GM12878 (cell line): ENCODE data around the gene C16orf87. TPM values are rescaled to one million over a fixed set of nuclear protein-coding genes. Genes with fewer than 3 reads are reported as not detected.

Experiments
- ATAC-seq: fragments of 200-7000 bp; cut with Tn5 transposase; 3 replicates; pipeline ENCODE4 v1.9.1; 2020; ENCODE audit warnings: mild to moderate bottlenecking, moderate library complexity
- BruUV-seq: library from RNA; stranded (reverse); fragments of 400-500 nt; replicated peaks from 2 replicates; lab custom pipeline; 2021; lab: Mats Ljungman, UMichigan
- CTCF ChIA-PET: fragments of 300-600 bp; sonication (Branson Sonifier 250); formaldehyde crosslinking; extraction: SDS; loops from one replicate; lab custom pipeline; 2021; ENCODE audit warnings: inconsistent platforms; lab: Yijun Ruan, JAX
- POLR2A ChIA-PET: fragments of 350-600 bp; formaldehyde crosslinking; extraction: SDS; loops from one replicate; lab custom pipeline; 2021; ENCODE audit warnings: inconsistent platforms; lab: Charles Lee
- RAD21 ChIA-PET: fragments of 300-600 bp; sonication (Branson Sonifier 250); formaldehyde crosslinking; loops from one replicate; lab custom pipeline; 2023; ENCODE audit warnings: antibody characterized with exemption; ENCODE audit not compliant: unreplicated experiment; lab: Charles Lee
- SMC1A ChIA-PET: fragments of 300-600 bp; sonication (Branson Sonifier 250); formaldehyde crosslinking; loops from one replicate; lab custom pipeline; 2023; ENCODE audit not compliant: unreplicated experiment, uncharacterized antibody; lab: Charles Lee
- DNase-seq: peaks from one replicate; pipeline ENCODE4 v3.0.0-alpha.2; 2011; ENCODE audit warnings: low read depth, low spot score
- FAIRE-seq: peaks from 3 replicates; lab custom pipeline; 2011; peaks lifted over from hg19 to GRCh38; lab: Jason Lieb, UNC
- H2AFZ ChIP-seq: 2 replicates; pipeline ENCODE4 v1.6.0; 2011; ENCODE audit warnings: low read depth, low read length, control low read depth; ENCODE audit not compliant: control insufficient read depth
- H3K27ac ChIP-seq: 2 replicates; pipeline ENCODE4 v1.5.1; 2011; ENCODE audit warnings: control low read depth; ENCODE audit not compliant: control insufficient read depth, insufficient read depth
- H3K27me3 ChIP-seq, 2 experiments: replicated peaks in 1 of 2; 2 replicates each; pipeline versions ENCODE4 v1.6.0 to v1.6.1; 2011; ENCODE audit warnings: low read length in 1 of 2; ENCODE audit not compliant: control insufficient read depth in 2 of 2, insufficient read depth in 2 of 2
- H3K36me3 ChIP-seq, 2 experiments: 2 replicates each; pipeline ENCODE4 v1.5.1; 2011; ENCODE audit warnings: low read length in 1 of 2; ENCODE audit not compliant: control insufficient read depth in 2 of 2, insufficient read depth in 2 of 2
- H3K4me1 ChIP-seq: 2 replicates; pipeline ENCODE4 v1.6.1; 2011; ENCODE audit warnings: mild to moderate bottlenecking, low read length, moderate library complexity, mixed read lengths; ENCODE audit not compliant: control insufficient read depth, insufficient read depth
- H3K4me2 ChIP-seq: 2 replicates; pipeline ENCODE4 v1.6.0; 2011; ENCODE audit warnings: control low read depth; ENCODE audit not compliant: control insufficient read depth, insufficient read depth
- H3K4me3 ChIP-seq: fragments of 200-600 bp; sonication (generic); 2 replicates; pipeline ENCODE4 v1.5.1; 2016
- H3K79me2 ChIP-seq: 2 replicates; pipeline ENCODE4 v1.6.0; 2011; ENCODE audit warnings: low read length; ENCODE audit not compliant: control insufficient read depth, insufficient read depth
- H3K9ac ChIP-seq: 2 replicates; pipeline ENCODE4 v1.8.0; 2011; ENCODE audit warnings: low read length, control low read depth, mixed read lengths; ENCODE audit not compliant: control insufficient read depth, insufficient read depth
- H3K9me3 ChIP-seq: replicated peaks from 3 replicates; pipeline ENCODE4 v1.5.1; 2011; ENCODE audit warnings: mild to moderate bottlenecking, low read length; ENCODE audit not compliant: control insufficient read depth, insufficient read depth
- H4K20me1 ChIP-seq: 2 replicates; pipeline ENCODE4 v1.6.0; 2011; ENCODE audit not compliant: control insufficient read depth, insufficient read depth
- BCL3 ChIP-seq: IDR thresholded peaks from 2 replicates; pipeline ENCODE4 v1.6.1; 2011; ENCODE audit warnings: borderline replicate concordance, low read depth, mild to moderate bottlenecking, moderate library complexity, low read length; ENCODE audit not compliant: insufficient read depth, poor library complexity, severe bottlenecking
- EGR1 ChIP-seq, 2 experiments: IDR thresholded peaks; 1 replicate in 1 of 2; 2 replicates in 1 of 2; pipeline ENCODE4 v1.6.1; 2011 to 2012; ENCODE audit warnings: low read depth in 2 of 2, low read length in 2 of 2, borderline replicate concordance in 1 of 2, mild to moderate bottlenecking in 1 of 2, moderate library complexity in 1 of 2
- HDGF ChIP-seq: fragments of 450-650 bp; IDR thresholded peaks from 2 replicates; pipeline ENCODE4 v1.6.1; 2016; ENCODE audit warnings: antibody characterized with exemption
- IKZF2 ChIP-seq, 2 experiments: fragments of 450-650 bp; IDR thresholded peaks; 2 replicates each; pipeline ENCODE4 v1.6.1; 2017; ENCODE audit warnings: mild to moderate bottlenecking in 2 of 2, moderate library complexity in 2 of 2
- TCF3 ChIP-seq: IDR thresholded peaks from 2 replicates; pipeline ENCODE4 v1.6.1; 2012; ENCODE audit warnings: low read depth, mild to moderate bottlenecking, low read length, borderline replicate concordance; ENCODE audit not compliant: insufficient read depth
- WGBS: methylation state at CpG from one replicate; pipeline ENCODE4 v1.1.6; 2016; ENCODE audit warnings: low lambda C conversion rate; ENCODE audit not compliant: insufficient replicate concordance, insufficient coverage; ENCODE audit errors: missing lambda C conversion rate; 5-methylcytosine and 5-hydroxymethylcytosine counted together
- in situ Hi-C: fragments of 300-500 bp; cut with MboI; formaldehyde crosslinking; loops from 9 replicates; pipeline ENCODE4 v1.14.3; 2018; ENCODE audit warnings: mixed read lengths
- intact Hi-C: fragments of 100-400 bp; cut with micrococcal nuclease; formaldehyde crosslinking; loops from one replicate; pipeline ENCODE4 v1.14.2; 2022; ENCODE audit not compliant: unreplicated experiment
- polyA plus RNA-seq, 11 experiments: library from polyadenylated mRNA; depleted of rRNA in 4 of 11; unstranded in 6 of 11; stranded (reverse) in 5 of 11; fragments of >200 nt; fragmentation: Nextera tagmentation in 4 of 11; fragmentation: Illumina TruSeq in 1 of 11; extraction: Ambion mirVana in 4 of 11; extraction: Trizol in 1 of 11; gene quantifications; 1 replicate in 1 of 11; 2 replicates in 10 of 11; pipeline versions ENCODE4 v1.2.1 to v1.2.3, GENCODE V29; 2011 to 2016; ENCODE audit warnings: inconsistent platforms in 2 of 11, missing spikeins in 2 of 11, low read depth in 1 of 11
- total RNA-seq, 4 experiments: library from RNA; depleted of rRNA in 3 of 4; stranded (reverse); fragments of >200 nt in 3 of 4; fragmentation: Illumina TruSeq in 1 of 4; extraction: Trizol in 1 of 4; gene quantifications; 2 replicates each; pipeline versions ENCODE4 v1.2.1 to v1.2.3, GENCODE V29; 2013 to 2021

The C16orf87 gene
- total and polyA plus RNA-seq, 10 of the 15 experiments (the other 5 are each of a cell fraction or from before 2014, with no cell fraction given) = 18.4 to 72.6 (median 31.0) TPM

DNA sequence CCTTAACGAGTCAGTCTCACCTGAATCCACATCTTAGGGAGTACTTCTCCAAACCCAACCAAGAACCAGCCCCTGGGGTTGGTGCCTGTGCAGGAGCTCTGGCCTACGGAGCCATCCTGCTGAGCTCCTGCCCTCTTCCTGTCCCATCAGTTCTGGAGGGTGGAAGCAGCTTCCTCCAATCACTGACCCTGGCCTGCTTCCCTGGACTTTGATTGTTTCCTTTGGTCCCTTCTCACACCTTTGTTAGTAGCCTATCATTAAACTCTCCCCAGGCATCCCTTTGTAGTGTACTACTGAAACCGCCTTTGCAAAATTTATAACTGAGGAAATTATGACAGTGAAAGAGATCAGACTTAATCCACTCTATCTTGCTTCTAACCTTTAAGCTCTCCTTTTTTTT, 21.1 kb upstream of the C16orf87 start:
- WGBS = 65% methylated on average over 3 of the region's 3 CpGs
- RAD21 ChIA-PET = interaction anchor here (1.2 to 5.4 kb wide), 8 partner anchors 12 to 1313 kb away, joined by 4 to 77 read pairs (median 8); no protein-coding TSS in a partner anchor

More for the DNA sequence above, 21.1 kb upstream of the C16orf87 start:
- Histone ChIP-seq H3K4me1 (peaks cover 4% of the 10 kb centered on the region; the same call in 1 of the 2 replicates), H3K4me3 (no peak overlapping the region), H3K79me2 (no peaks in the 10 kb centered on the region), H3K4me2 (no peak overlapping the region), H3K36me3 (no peaks in the 10 kb centered on the region), H3K27me3 (no peaks in the 10 kb centered on the region), H4K20me1 (no peaks in the 10 kb centered on the region), H2AFZ (no peak overlapping the region), H3K9me3 (no peaks in the 10 kb centered on the region), H3K27ac (no peak overlapping the region), H3K9ac (no peak overlapping the region)
- ChIA-PET POLR2A (interaction anchor here (0.6 kb wide), 1 partner anchor 58 kb away, joined by 3 read pairs; no protein-coding TSS in a partner anchor), CTCF (interaction anchor here (0.7 to 5.5 kb wide), 8 partner anchors 12 to 178 kb away, joined by 4 to 217 read pairs (median 58); no protein-coding TSS in a partner anchor), SMC1A (interaction anchor here (0.7 to 4.3 kb wide), 10 partner anchors 11 to 1385 kb away, joined by 3 to 70 read pairs (median 6); partner anchors contain the start of gene GPT2)
- FAIRE-seq (no peak), DNase-seq (no peak), ATAC-seq (no peak)
- in situ Hi-C loops = loop anchor here (10.0 kb wide), 1 partner anchor 1313 kb away; no protein-coding TSS in a partner anchor
- BruUV-seq = no TSS peak
- intact Hi-C loops = loop anchor here (5.0 kb wide), 1 partner anchor 1315 kb away; no protein-coding TSS in a partner anchor
- TF ChIP-seq TCF3 (no peak), BCL3 (no peak), IKZF2 (IDR thresholded peaks at IDR 0.05) (no peak), HDGF (no peak), EGR1 (IDR thresholded peaks at IDR 0.05; ENCODE audit: borderline replicate concordance in 1 of 2, low read depth in 2 of 2, low read length in 2 of 2) (0 out of 3 replicates have a peak, but pooled peaks of 1 of the 2 experiments have one; percentile 1)
